HG03442 (cell line): ENCODE measurements around the gene BEND6.

Source experiments
- ATAC-seq: cut with Tn5 transposase; IDR thresholded peaks from one replicate; pipeline ENCODE4 v1.9.1; 2021; ENCODE audit warnings: mild to moderate bottlenecking, moderate library complexity; ENCODE audit not compliant: unreplicated experiment

Gene BEND6, protein sequence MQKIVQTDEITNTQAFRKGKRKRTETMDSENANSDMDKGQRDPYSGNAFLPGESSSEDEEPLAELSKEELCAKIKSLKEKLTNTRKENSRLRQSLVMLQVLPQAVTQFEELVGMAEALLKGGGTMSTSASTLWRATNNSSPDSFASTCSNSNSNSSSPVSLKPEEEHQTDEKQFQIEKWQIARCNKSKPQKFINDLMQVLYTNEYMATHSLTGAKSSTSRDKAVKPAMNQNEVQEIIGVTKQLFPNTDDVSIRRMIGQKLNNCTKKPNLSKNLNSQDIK

DNA sequence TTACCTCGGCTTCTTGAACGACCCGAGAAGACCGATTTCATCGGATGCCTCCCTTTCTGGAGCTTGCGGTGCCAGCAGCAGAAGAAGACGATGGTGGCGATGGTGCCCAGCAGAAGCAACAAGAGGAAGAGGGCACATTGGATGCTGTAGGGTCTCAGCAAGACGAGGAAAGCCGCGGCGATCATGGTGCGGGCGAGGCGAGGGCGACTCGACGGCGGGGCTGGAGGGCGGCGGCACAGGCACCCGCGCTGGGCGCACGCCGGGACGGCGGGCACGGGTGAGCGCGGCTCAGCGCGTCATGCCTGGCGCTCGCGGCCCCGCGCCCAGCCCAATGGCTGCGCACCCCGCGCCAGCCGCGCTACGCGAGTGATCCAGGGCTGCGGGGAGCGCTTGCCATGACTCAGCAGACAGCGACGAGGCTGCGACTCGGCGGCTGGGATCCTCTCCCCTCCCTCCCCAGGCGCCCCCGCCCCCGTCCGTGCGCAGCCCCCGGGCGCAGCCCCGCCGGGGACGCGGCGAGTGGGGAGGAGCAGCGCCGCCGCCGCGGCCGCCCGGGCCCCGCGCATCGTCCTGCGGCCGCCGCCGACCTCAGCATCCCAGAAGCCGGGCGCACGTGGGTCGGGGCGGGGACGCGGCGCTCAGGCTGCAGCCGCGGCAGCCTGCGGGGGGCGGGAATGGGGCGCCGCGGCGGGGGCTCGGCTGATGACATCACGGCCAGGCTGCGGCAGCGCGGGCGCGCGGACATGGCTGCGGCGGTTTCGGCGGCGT, at the start of gene BEND6:
Gene BEND6 (plus strand): TSS at position 705 of the 768 bp plus-strand sequence. CDS start 26,704 bp downstream, outside the sequence.
- ATAC-seq: peak; percentile 36

DNA sequence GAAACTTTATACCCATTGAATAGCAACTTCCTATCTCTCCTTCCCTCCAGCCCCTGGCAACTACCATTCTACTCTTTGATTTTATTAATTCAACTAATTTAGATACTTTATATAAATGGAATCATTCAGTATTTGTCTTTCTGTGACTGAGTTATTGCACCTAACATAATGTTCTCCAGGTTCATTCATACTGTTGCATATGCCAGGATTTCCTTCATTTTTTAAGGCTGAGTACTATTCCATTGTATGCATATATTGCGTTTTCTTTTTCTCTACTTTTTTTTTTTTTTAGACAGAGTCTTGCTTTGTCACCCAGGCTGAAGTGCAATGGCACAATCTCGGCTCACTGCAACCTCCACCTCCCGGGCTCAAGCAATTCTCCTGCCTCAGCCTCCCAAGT, 49.5 kb upstream of the BEND6 start:
- no peak for ATAC-seq

DNA sequence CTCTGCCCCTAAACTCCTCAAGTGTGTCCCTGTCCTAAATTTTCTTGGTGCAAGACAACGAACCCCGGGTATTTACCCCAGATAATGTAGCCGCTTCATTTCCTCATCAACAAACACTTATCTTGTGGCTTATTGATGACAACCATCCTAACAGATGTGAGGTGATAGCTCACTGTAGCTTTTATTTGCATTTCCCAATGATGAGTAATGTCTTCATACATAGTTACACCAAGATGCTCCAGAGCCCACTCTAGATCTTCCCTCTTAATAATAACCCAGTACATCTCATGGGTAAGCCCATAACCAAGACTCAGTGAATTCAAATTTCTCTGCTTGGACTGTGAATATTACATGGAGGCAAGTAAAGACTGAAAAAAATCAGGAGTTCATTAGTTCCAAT, 48.2 kb upstream of the BEND6 start:
- no peak for ATAC-seq

DNA sequence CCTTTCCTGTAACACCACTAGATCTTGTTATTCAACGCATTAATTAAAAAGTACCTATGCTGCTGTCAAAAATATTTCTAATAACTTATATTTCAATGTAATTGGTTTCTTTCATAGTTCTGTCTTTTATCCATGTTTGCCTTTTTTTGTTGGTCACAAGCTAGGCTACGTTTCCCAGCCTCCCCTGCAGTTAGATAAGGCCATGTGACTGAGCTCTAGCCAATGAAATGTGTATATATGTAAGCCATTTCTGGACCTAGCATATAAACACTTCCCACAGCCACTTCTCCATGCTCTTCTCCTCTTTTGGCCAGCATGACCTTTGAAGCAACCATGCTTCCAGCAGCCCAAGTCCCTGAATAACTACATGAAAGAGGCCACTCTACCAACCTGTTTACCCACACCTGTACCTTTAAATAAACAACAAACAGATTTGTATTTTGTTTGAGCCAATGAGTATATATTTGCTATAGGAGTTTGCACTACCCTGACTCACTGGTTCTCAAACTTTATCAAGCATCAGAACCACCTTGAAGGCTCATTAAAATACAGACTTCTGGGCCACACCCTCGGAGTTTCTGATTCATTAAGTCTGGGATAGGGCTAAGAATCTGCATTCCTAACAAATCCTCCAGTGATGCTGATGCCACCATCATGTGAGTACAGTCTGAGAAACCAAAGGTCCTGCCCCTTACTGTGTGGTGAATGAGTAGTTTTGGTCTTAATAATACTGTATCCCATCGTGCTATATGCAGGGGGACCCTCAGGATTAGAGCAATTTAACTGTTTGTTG, 45.6 kb upstream of the BEND6 start:
- no peak for ATAC-seq

DNA sequence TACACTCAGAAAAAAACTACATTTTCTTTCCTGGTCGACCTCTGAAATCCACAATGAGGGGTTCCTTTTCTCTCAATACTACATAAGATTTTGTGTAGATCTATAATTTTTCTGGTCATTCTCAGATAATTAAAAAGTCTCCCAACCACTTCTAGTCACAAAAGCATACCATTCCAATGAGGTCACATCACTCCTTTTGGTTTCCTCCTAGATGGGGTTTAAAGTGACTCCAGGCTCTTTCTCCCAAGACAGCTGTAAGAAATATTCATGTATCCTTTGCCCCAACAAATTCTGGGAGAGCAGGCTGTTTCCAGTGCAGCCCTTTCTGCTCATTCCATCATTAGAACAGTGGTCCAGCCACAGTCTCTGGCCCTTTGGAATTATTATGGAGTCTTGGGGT, 43.1 kb upstream of the BEND6 start:
- no peak for ATAC-seq

DNA sequence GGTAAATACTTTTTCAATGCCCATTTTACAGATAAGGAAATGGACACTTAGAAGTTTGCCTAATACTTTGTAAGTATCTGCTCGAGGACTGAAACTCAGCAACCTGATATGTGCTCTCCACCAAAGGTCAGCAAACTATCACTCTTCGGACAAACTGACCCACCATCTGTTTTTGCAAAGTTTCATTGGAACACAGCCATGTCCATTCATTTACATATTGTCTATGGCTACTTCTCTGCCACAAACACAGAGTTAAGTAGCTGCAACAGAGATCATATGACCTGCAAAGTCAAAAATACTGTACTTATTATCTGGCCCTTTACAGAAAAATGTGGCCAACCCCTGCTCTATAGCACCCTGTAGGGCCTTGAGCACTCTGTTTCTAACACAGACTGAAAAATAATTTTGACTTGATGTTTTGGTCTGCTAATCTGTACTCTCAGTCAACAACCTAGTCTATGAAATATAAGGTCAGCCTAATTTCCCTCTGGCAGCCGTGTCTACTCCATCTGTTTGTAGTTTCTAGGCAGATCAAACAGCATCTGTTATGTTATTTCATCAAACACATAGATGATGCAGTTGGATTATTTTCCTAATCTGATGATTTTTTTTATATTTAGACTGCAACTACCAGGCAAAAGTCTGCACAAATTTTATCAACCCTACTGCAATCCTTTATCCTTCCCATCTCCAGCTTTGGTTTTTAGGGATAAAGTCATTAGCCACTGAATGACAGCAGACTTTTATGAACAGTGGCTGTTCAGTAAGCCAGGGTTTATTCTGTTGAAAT, 41.4 kb upstream of the BEND6 start:
- ATAC-seq: no peak

DNA sequence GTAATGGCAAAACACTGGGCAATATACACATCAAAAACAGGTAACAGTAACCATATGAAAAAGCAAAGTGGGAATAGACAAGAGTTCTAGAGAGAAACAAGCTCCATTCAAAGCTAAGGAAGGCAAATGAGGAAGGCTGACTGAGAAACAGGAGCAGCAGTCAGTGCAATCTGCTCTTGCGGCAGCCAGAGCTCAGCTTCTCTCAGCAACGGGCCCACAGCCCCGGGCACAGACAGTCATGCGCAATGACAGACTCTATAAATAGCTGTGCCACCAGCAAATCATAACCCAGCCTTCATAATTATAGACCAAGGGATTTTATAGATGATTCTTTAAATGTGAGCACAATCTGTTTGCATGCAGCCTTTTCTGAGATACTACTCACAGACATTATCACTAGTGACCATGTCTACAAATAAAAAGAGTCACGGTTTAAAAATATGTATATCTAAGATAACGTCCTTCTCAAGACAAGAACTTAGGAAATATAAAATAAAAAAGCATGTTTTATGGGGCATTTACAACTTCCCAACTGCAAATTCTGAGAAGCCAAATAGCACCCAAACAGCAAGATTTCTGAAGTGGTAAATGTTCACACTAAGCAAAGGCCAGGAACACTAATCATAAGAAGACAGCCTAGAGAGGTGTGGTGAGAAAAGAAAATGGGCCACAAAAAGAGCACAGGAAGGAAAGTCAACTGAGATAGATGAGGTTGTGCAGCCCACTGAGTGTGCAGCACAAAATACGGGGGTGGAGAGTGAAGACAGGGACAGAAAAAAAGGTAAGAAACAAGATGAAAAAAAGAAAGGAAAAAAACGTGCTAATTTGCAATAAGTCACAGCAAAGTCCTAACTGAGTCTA, 39.9 kb upstream of the BEND6 start:
- ATAC-seq: peak; percentile 47

DNA sequence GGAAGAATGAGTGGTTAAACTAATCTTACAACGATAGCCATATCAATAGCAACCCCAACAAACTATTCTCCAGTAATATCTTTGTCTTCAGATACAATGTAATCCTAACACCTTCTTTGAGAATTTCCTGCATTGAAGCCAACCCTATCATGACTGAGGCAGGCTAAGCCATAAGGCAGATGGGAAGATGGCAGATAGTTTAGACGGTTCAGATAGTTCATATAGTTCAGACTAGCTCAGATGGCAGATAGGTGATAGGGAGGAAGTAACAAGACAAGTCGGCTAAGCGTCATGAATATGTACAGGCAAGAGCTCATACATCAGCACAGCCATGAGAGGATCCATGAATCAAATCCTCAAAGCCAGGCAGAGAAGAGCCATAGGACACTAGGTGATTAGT, 39.1 kb upstream of the BEND6 start:
- ATAC-seq: no peak

DNA sequence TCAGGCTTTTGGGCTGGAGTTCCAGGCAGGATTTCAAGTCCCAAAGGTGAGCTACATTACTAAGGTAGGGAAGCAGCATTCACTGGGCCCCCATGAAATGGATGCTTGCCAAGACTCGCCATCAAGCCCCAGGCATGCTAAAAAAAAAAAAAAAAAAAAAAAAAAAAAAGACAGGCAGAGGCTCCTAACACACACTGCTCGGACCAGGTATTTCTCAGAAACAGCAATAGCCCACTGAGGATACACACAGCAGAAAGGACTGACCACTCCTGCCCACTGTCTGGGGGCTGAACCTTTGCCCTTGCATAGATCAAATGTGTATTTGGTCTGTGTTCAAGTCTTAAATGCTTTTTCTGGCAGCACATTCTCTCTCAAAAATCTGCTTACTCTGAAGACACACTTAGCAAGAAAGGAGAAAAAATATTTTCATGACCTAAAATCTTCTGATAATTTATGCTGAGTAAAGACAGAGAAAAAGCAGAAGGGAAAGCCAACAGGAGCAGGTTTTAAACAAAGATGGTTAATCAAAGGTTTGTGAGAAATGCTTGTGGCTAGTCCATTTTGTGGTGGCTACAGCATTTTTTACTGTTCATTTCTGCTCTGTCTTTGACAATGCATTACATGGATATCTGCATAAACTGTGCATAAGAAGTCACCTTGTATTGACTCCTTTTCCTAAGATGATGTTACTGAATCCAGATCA, 37.9 kb upstream of the BEND6 start:
- no peak for ATAC-seq

DNA sequence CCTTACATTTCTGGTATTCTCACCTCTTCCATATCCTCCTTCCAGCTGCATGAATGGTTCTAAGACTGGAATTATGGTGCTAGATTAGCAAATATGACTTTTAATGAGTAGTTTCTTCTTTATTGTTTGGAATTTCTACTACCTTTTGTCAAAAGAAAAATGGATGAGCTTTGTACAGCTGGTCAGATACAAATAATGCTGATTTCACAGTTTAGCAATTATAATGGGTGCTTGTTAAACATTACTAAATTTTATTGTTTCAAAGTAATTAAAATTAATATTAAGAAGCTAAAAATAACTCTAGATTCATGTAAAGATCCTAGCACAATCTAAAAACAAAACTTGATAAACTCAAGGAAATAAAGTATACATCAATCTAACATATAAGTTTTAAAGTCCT, 32.3 kb upstream of the BEND6 start:
- no peak for ATAC-seq

DNA sequence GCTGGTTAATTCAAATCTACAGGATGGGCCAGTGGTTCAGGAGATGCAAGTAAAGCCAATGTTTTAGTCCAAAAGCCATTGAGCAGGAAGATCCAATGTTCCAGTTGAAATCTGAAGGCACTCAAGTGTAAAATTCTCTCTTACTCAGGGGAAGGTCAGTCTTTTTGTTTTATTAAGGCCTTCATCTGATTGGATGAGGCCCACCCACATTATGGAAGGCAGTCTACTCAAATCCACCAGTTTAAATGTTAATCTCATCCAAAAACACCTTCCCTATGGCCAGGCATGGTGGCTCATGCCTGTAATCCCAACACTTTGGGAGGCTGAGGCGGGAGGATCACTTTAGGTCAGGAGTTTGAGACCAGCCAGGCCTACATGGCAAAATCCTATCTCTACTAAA, 31.3 kb upstream of the BEND6 start:
- no peak for ATAC-seq

DNA sequence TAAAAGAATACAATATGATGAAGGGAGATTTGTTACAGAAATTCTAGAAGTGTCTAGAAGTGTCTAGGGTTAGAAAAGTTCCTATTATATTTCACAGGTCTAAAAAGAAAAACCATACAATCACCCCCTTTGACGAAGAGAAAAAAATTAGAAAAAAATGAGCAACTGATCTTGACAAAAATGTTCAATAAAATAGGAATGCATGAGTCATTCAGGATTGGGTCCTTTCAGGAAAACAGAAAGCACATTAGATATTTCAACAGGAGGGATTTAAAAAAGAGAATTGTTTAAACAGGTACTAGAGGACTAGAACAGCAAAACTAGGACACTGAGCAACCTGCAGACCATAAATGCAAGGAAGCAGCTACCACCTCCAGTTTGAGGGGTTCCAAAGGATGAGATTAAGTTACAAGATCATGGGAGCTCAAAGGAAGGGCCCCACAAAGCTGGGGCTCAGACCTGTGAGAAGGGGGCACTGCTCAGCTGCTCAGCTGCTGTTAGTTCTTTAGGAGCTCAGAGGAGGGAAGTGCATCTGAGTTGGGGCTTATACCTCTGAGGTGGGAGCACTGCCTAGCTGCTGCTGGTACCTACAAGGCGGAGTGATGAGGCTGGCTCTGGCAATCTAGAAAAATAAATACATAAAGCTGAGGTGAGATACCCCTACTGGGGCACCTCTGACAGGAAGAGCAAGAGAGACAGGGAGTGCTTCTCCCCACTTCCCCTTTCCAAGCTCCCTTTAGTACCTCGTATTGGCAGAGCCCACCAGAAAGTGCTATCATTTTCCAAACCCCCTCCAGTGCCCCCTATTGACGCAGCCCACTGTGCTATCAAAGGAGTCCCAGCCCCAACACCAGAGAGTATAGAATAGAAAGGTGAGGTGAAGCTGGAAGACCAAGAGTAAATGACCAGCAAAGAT, 27.1 kb upstream of the BEND6 start:
- no peak for ATAC-seq

DNA sequence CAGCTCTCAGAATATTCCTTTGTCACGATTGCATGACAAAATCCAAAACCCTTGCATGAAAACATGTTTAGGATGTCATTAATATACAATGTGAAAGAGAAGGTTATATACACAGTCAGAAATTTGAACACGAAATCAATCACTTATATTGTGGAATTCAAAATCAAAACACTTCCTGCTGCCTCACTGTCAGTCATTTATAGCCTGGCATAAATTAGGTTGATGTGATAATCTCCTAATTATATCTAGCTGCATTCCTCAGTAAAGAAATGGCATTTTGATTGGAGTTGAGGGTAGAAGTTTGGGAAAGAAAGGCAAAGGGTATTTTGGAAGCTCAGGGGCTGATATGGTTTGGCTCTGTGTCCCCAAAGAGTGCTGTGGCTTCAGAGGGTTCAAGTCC, 24.1 kb upstream of the BEND6 start:
- ATAC-seq: no peak

DNA sequence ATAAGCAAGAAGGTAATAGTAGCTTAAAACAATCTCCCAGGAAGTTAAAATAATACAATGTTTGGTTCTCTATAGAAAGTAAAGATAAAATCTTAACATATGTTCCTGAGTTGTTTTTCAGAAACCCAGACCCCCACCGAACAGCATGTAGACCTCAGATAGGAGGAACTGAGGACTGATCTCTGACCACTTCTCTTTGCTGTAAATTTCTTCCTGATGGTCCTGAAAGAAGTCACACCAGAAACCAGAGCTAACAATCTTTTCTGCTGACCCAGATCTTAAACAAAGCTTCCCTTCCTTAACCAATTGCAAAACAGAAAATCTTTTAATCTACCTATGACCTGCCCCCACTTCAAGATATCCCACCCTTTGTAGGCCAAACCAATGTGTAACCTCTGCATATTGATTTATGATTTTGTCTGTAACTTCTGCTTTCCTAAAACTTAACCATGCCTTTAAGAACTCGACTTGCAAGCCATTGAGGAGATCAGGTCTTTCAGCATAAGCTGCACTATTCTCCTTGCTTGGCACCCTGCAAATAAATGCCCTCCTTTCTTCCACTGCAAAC, 21.9 kb upstream of the BEND6 start:
- no peak for ATAC-seq

DNA sequence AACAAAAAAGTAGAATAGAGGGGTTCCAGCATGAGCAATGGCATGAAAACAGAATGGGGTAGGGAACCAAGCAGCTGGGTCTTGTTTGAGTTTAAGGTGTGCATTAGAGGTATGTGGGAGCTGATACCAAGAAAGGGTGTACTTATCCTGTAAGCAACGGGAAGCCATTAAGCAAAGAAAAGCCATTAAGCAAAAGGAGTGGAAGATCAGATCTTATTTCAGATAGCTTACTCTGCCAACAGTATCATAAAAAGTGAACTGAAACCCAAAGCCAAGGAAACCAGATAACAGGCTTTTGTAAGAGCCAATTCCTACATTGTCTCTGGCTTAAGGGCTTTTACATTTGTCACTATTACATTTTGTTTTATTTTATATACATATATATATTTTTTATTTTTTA, 21.3 kb upstream of the BEND6 start:
- ATAC-seq: no peak

DNA sequence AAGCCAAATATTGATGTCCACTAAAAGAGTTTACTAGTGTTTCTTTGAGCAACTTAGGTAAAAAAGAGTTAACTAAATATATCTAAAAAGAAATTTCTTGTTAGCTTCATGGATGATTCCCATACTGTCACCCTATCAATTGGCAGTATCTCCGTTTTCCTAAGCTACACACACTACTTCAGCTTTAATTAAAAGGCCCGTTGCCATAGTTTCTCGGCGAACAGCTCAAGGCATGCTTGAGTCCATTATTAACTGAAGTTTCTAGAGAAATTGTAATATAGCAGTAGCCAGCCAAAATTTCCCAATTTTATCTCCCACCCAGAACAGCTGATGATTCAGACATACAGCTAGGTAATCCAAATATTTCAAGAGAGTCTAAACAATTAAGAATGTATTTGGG, 20.0 kb upstream of the BEND6 start:
- ATAC-seq: no peak

DNA sequence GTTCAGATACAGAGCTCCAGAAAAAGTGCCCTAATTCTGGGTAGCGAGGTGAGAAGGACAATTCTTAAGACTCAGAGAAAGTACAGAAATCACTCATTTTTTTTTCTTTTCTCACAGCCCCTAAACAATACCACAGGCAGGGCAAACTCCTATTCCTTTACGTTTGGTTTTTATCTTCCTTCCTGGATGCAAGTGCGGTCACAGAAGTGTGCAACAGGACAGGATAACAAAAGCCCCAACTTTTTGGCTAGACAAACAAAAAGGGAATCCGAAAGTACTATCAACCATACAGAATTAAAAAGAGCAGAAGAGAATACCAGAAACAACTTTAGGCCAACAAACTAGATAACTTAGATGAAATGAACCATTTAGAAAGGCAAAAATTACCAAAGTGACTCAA, 18.4 kb upstream of the BEND6 start:
- ATAC-seq: no peak

DNA sequence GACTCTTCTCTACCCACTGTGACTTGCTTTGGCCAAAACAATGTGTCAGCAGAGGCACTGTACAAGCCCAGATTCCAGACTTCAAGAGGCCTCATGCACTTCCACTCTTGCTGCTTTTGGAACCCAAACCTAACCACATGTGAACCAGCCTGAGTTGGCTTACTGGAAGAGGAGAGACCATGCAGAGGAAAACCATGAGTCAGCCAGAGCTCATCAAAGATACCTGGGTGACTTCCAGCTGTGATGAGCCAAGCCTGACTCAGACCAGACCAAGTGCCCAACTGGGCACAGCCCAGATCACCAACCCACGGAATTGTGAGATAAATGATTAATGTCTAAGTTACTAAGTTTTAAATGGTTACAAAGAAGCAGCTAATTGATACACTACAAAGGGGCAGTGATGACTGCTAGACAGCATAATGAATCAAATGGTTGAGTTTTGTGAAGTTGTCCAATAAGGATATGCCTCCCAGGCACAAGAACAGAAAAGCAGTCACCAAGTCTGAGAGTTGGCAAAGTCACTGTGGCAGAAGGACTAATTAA, 16.2 kb upstream of the BEND6 start:
- ATAC-seq: no peak
